ENCODE measurements around the gene SPAG7.

The SPAG7 gene

GRCh38 chr17:4950075-4950745 is 17.4 kb downstream of the SPAG7 start:
- Histone ChIP-seq H3K9ac (ENCODE audit: low read depth in 1 of 2, low read length in 2 of 2) (peak overlapping the region; percentile 84 to 91), H3K27me3 (ENCODE audit: control insufficient read depth in 1 of 2, insufficient read depth in 2 of 2, low read length in 2 of 2) (no peaks in the 10 kb centered on the region), H3K36me3 (ENCODE audit: control insufficient read depth in 1 of 2, insufficient read depth in 2 of 2, low read length in 2 of 2) (peaks cover 0 to 13% of the 10 kb centered on the region in 2 donors), H3K27ac (ENCODE audit: low read depth, low read length) (peak overlapping the region; percentile 99), H3K4me3 (ENCODE audit: low read depth in 1 of 2, low read length in 2 of 2) (peak overlapping the region; percentile 57 to 80), H3K9me3 (ENCODE audit: control insufficient read depth in 1 of 2, low read length in 2 of 2) (no peaks in the 10 kb centered on the region), H3K4me1 (ENCODE audit: control insufficient read depth in 1 of 2, insufficient read depth in 2 of 2, low read length in 2 of 2) (peaks cover 26 to 36% of the 10 kb centered on the region in 2 donors)

GRCh38 chr17:4949321-4950074 is 18.1 kb downstream of the SPAG7 start:
- no peaks in the 10 kb centered on the region for H3K9me3 ChIP-seq (ENCODE audit: control insufficient read depth in 1 of 2, low read length in 2 of 2)
- no peaks in the 10 kb centered on the region for H3K27me3 ChIP-seq (ENCODE audit: control insufficient read depth in 1 of 2, insufficient read depth in 2 of 2, low read length in 2 of 2)
- peak overlapping the region; percentile 79 to 83 for H3K9ac ChIP-seq (ENCODE audit: low read depth in 1 of 2, low read length in 2 of 2)
- H3K36me3 ChIP-seq (ENCODE audit: control insufficient read depth in 1 of 2, insufficient read depth in 2 of 2, low read length in 2 of 2) = peaks cover 5 to 18% of the 10 kb centered on the region in 2 donors
- H3K4me1 ChIP-seq (ENCODE audit: control insufficient read depth in 1 of 2, insufficient read depth in 2 of 2, low read length in 2 of 2) = peaks cover 33 to 43% of the 10 kb centered on the region in 2 donors
- H3K4me3 ChIP-seq (ENCODE audit: low read depth in 1 of 2, low read length in 2 of 2) = peak overlapping the region; percentile 82 to 99
- peak overlapping the region; percentile 99 for H3K27ac ChIP-seq (ENCODE audit: low read depth, low read length)

- peak overlapping the region; percentile 99 for H3K27ac ChIP-seq (ENCODE audit: low read depth, low read length)
- peaks cover 39 to 49% of the 10 kb centered on the region in 2 donors for H3K4me1 ChIP-seq (ENCODE audit: control insufficient read depth in 1 of 2, insufficient read depth in 2 of 2, low read length in 2 of 2)
Observed at GRCh38 chr17:4948931-4949320, 18.7 kb downstream of the SPAG7 start.

GRCh38 chr17:4948166-4948930 is 19.3 kb downstream of the SPAG7 start, which contains the start of gene PFN1:
PFN1 (minus strand) TSS chr17:4948530; CDS start chr17:4948394, 136 bp downstream.
- Histone ChIP-seq H3K4me1 (ENCODE audit: control insufficient read depth in 1 of 2, insufficient read depth in 2 of 2, low read length in 2 of 2) (peaks cover 41 to 55% of the 10 kb centered on the region in 2 donors), H3K9ac (ENCODE audit: low read depth in 1 of 2, low read length in 2 of 2) (peak within 1 kb of the TSS; percentile 99), H3K27me3 (ENCODE audit: control insufficient read depth in 1 of 2, insufficient read depth in 2 of 2, low read length in 2 of 2) (no peaks in the 10 kb centered on the region), H3K4me3 (ENCODE audit: low read depth in 1 of 2, low read length in 2 of 2) (peak within 1 kb of the TSS; percentile 98 to 99), H3K9me3 (ENCODE audit: control insufficient read depth in 1 of 2, low read length in 2 of 2) (no peaks in the 10 kb centered on the region), H3K27ac (ENCODE audit: low read depth, low read length) (peak within 1 kb of the TSS; percentile 99), H3K36me3 (ENCODE audit: control insufficient read depth in 1 of 2, insufficient read depth in 2 of 2, low read length in 2 of 2) (peaks cover 11 to 29% of the 10 kb centered on the region in 2 donors)

More at GRCh38 chr17:4948931-4949320, 18.7 kb downstream of the SPAG7 start:
- peak overlapping the region; percentile 82 to 99 for H3K4me3 ChIP-seq (ENCODE audit: low read depth in 1 of 2, low read length in 2 of 2)
- H3K27me3 ChIP-seq (ENCODE audit: control insufficient read depth in 1 of 2, insufficient read depth in 2 of 2, low read length in 2 of 2) = no peaks in the 10 kb centered on the region
- peak overlapping the region; percentile 79 to 83 for H3K9ac ChIP-seq (ENCODE audit: low read depth in 1 of 2, low read length in 2 of 2)
- H3K9me3 ChIP-seq (ENCODE audit: control insufficient read depth in 1 of 2, low read length in 2 of 2) = no peaks in the 10 kb centered on the region
- H3K36me3 ChIP-seq (ENCODE audit: control insufficient read depth in 1 of 2, insufficient read depth in 2 of 2, low read length in 2 of 2) = peaks cover 9 to 23% of the 10 kb centered on the region in 2 donors

- Histone ChIP-seq H3K4me3 (ENCODE audit: low read depth in 1 of 2, low read length in 2 of 2) (peak overlapping the region; percentile 98 to 99), H3K4me1 (ENCODE audit: control insufficient read depth in 1 of 2, insufficient read depth in 2 of 2, low read length in 2 of 2) (peaks cover 49 to 62% of the 10 kb centered on the region in 2 donors), H3K27me3 (ENCODE audit: control insufficient read depth in 1 of 2, insufficient read depth in 2 of 2, low read length in 2 of 2) (no peaks in the 10 kb centered on the region), H3K36me3 (ENCODE audit: control insufficient read depth in 1 of 2, insufficient read depth in 2 of 2, low read length in 2 of 2) (peaks cover 19 to 37% of the 10 kb centered on the region in 2 donors), H3K9me3 (ENCODE audit: control insufficient read depth in 1 of 2, low read length in 2 of 2) (no peaks in the 10 kb centered on the region), H3K27ac (ENCODE audit: low read depth, low read length) (peak overlapping the region; percentile 99), H3K9ac (ENCODE audit: low read depth in 1 of 2, low read length in 2 of 2) (peak overlapping the region; percentile 99)
Observed at GRCh38 chr17:4947411-4948165, 20.0 kb downstream of the SPAG7 start.

- no peaks in the 10 kb centered on the region for H3K9me3 ChIP-seq (ENCODE audit: control insufficient read depth in 1 of 2, low read length in 2 of 2)
- peaks cover 25 to 41% of the 10 kb centered on the region in 2 donors for H3K36me3 ChIP-seq (ENCODE audit: control insufficient read depth in 1 of 2, insufficient read depth in 2 of 2, low read length in 2 of 2)
- peaks cover 54 to 67% of the 10 kb centered on the region in 2 donors for H3K4me1 ChIP-seq (ENCODE audit: control insufficient read depth in 1 of 2, insufficient read depth in 2 of 2, low read length in 2 of 2)
- H3K27ac ChIP-seq (ENCODE audit: low read depth, low read length) = peak overlapping the region; percentile 44
- peak overlapping the region; percentile 70 to 99 for H3K9ac ChIP-seq (ENCODE audit: low read depth in 1 of 2, low read length in 2 of 2)
- no peaks in the 10 kb centered on the region for H3K27me3 ChIP-seq (ENCODE audit: control insufficient read depth in 1 of 2, insufficient read depth in 2 of 2, low read length in 2 of 2)
- H3K4me3 ChIP-seq (ENCODE audit: low read depth in 1 of 2, low read length in 2 of 2) = peak overlapping the region; percentile 98 to 99
Observed at GRCh38 chr17:4947010-4947410, 20.6 kb downstream of the SPAG7 start.

- peaks cover 25 to 41% of the 10 kb centered on the region in 2 donors for H3K36me3 ChIP-seq (ENCODE audit: control insufficient read depth in 1 of 2, insufficient read depth in 2 of 2, low read length in 2 of 2)
- peaks cover 60 to 69% of the 10 kb centered on the region in 2 donors for H3K4me1 ChIP-seq (ENCODE audit: control insufficient read depth in 1 of 2, insufficient read depth in 2 of 2, low read length in 2 of 2)
- peak overlapping the region; percentile 70 to 99 for H3K9ac ChIP-seq (ENCODE audit: low read depth in 1 of 2, low read length in 2 of 2)
Observed at GRCh38 chr17:4946312-4946976, 21.2 kb downstream of the SPAG7 start.

GRCh38 chr17:4945944-4946280 is 21.7 kb downstream of the SPAG7 start:
- peaks cover 25 to 41% of the 10 kb centered on the region in 2 donors for H3K36me3 ChIP-seq (ENCODE audit: control insufficient read depth in 1 of 2, insufficient read depth in 2 of 2, low read length in 2 of 2)
- peak overlapping the region; percentile 70 to 99 for H3K9ac ChIP-seq (ENCODE audit: low read depth in 1 of 2, low read length in 2 of 2)
- H3K27me3 ChIP-seq (ENCODE audit: control insufficient read depth in 1 of 2, insufficient read depth in 2 of 2, low read length in 2 of 2) = no peaks in the 10 kb centered on the region
- H3K27ac ChIP-seq (ENCODE audit: low read depth, low read length) = peak overlapping the region; percentile 44
- peaks cover 60 to 69% of the 10 kb centered on the region in 2 donors for H3K4me1 ChIP-seq (ENCODE audit: control insufficient read depth in 1 of 2, insufficient read depth in 2 of 2, low read length in 2 of 2)
- H3K9me3 ChIP-seq (ENCODE audit: control insufficient read depth in 1 of 2, low read length in 2 of 2) = no peaks in the 10 kb centered on the region
- peak overlapping the region; percentile 98 to 99 for H3K4me3 ChIP-seq (ENCODE audit: low read depth in 1 of 2, low read length in 2 of 2)

More at GRCh38 chr17:4946312-4946976, 21.2 kb downstream of the SPAG7 start:
- no peaks in the 10 kb centered on the region for H3K9me3 ChIP-seq (ENCODE audit: control insufficient read depth in 1 of 2, low read length in 2 of 2)
- H3K27me3 ChIP-seq (ENCODE audit: control insufficient read depth in 1 of 2, insufficient read depth in 2 of 2, low read length in 2 of 2) = no peaks in the 10 kb centered on the region
- peak overlapping the region; percentile 44 for H3K27ac ChIP-seq (ENCODE audit: low read depth, low read length)
- peak overlapping the region; percentile 98 to 99 for H3K4me3 ChIP-seq (ENCODE audit: low read depth in 1 of 2, low read length in 2 of 2)

All from duodenal mucosa (tissue), 2 donors.